SK-N-SH treated with all-trans-retinoic acid at 6 μM for 48 hours (cell line): ENCODE measurements around the gene ARHGEF7.

Source experiments
- ATAC-seq: fragments of 200-7000 bp; cut with Tn5 transposase; 3 replicates; pipeline ENCODE4 v1.9.1; 2020; ENCODE audit warnings: mild to moderate bottlenecking, moderate library complexity
- ARNTL ChIP-seq: fragments of 450-650 bp; formaldehyde crosslinking; IDR thresholded peaks from 2 replicates; pipeline ENCODE4 v1.5.0; 2020; ENCODE audit warnings: low read depth, mild to moderate bottlenecking, moderate library complexity, borderline replicate concordance
- BACH2 ChIP-seq: fragments of 250-450 bp; sonication (Bioruptor Pico); IDR thresholded peaks from 2 replicates; pipeline ENCODE4 v1.9.0; 2021; ENCODE audit warnings: mild to moderate bottlenecking, borderline replicate concordance
- CSDC2 ChIP-seq: fragments of 250-450 bp; sonication (Bioruptor Pico); IDR thresholded peaks from 2 replicates; pipeline ENCODE4 v1.5.0; 2020; ENCODE audit warnings: mild to moderate bottlenecking, moderate library complexity
- GLIS3 ChIP-seq: fragments of 250-450 bp; sonication (Bioruptor Pico); IDR thresholded peaks from 2 replicates; pipeline ENCODE4 v1.5.0; 2020; ENCODE audit warnings: mild to moderate bottlenecking, moderate library complexity
- ISL1 ChIP-seq: fragments of 250-450 bp; sonication (Bioruptor Pico); IDR thresholded peaks from 2 replicates; pipeline ENCODE4 v2.1.2; 2022; ENCODE audit warnings: mild to moderate bottlenecking, moderate library complexity
- OSR1 ChIP-seq: fragments of 250-450 bp; sonication (Bioruptor Pico); IDR thresholded peaks from 2 replicates; pipeline ENCODE4 v1.8.0; 2022; ENCODE audit warnings: moderate library complexity, mild to moderate bottlenecking, inconsistent platforms
- POU6F1 ChIP-seq: fragments of 250-450 bp; sonication (Bioruptor Pico); IDR thresholded peaks from 2 replicates; pipeline ENCODE4 v1.8.0; 2021; ENCODE audit warnings: low read depth, mild to moderate bottlenecking, moderate library complexity, borderline replicate concordance
- PPARA ChIP-seq: fragments of 250-450 bp; sonication (Bioruptor Pico); IDR thresholded peaks from 2 replicates; pipeline ENCODE4 v1.5.0; 2020; ENCODE audit warnings: mild to moderate bottlenecking, borderline replicate concordance
- RARB ChIP-seq: fragments of 250-450 bp; sonication (Bioruptor Pico); IDR thresholded peaks from 2 replicates; pipeline ENCODE4 v1.8.0; 2021; ENCODE audit warnings: mild to moderate bottlenecking, moderate library complexity
- SNAI2 ChIP-seq: fragments of 250-450 bp; sonication (Bioruptor Pico); IDR thresholded peaks from 2 replicates; pipeline ENCODE4 v1.5.0; 2020; ENCODE audit warnings: mild to moderate bottlenecking, moderate library complexity
- TCF4 ChIP-seq: fragments of 250-450 bp; sonication (Bioruptor Pico); IDR thresholded peaks from 2 replicates; pipeline ENCODE4 v1.8.0; 2021; ENCODE audit warnings: mild to moderate bottlenecking, moderate library complexity, borderline replicate concordance
- TOX ChIP-seq: fragments of 250-450 bp; sonication (Bioruptor Pico); IDR thresholded peaks from 2 replicates; pipeline ENCODE4 v1.8.0; 2021; ENCODE audit warnings: mild to moderate bottlenecking, moderate library complexity, borderline replicate concordance
- ZFP3 ChIP-seq: fragments of 250-450 bp; sonication (Bioruptor Pico); IDR thresholded peaks from 2 replicates; pipeline ENCODE4 v1.5.0; 2020; ENCODE audit warnings: mild to moderate bottlenecking, moderate library complexity
- ZFP30 ChIP-seq: fragments of 450-650 bp; formaldehyde crosslinking; IDR thresholded peaks from 2 replicates; pipeline ENCODE4 v1.5.0; 2022; ENCODE audit warnings: mild to moderate bottlenecking, moderate library complexity
- ZNF565 ChIP-seq: fragments of 450-650 bp; formaldehyde crosslinking; conservative IDR thresholded peaks from 2 replicates; pipeline ENCODE4 v1.5.0; 2020; ENCODE audit warnings: low read depth, mild to moderate bottlenecking, moderate library complexity
- ZNF70 ChIP-seq: fragments of 450-650 bp; formaldehyde crosslinking; IDR thresholded peaks from 2 replicates; pipeline ENCODE4 v1.5.0; 2020; ENCODE audit warnings: mild to moderate bottlenecking, moderate library complexity
- TF ChIP-seq, protein P1 (sequence below): fragments of 250-450 bp; sonication (Bioruptor Pico); IDR thresholded peaks from 2 replicates; pipeline ENCODE4 v1.5.1; 2021; ENCODE audit warnings: mild to moderate bottlenecking, moderate library complexity
- TF ChIP-seq, protein P2 (sequence below): fragments of 250-450 bp; sonication (Bioruptor Pico); IDR thresholded peaks from 2 replicates; pipeline ENCODE4 v1.8.0; 2020; ENCODE audit warnings: mild to moderate bottlenecking, moderate library complexity, borderline replicate concordance
- TF ChIP-seq, protein P3 (sequence below): fragments of 250-450 bp; sonication (Bioruptor Pico); IDR thresholded peaks from 2 replicates; pipeline ENCODE4 v1.5.0; 2020; ENCODE audit warnings: mild to moderate bottlenecking, moderate library complexity

The ARHGEF7 gene

DNA sequence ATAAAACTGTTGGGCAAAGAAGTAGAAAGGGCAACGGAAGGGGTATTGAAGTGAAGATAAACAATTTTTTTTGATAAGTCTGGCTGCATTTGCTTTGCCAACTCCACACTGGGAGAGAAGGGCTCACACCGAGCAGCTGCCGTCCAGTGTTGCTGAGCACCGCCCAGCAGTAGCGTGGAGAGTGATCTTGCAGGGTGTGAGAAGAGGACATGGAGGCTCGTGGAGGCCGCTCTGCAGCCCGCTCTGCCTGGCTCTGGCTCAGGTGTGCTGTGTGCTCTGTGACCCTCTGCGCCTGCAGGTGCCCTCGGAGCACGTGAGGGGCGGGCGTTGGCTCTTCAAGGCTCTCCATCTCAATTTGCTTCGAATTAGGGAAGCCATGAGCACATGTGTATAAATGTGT is 169.5 kb downstream of the ARHGEF7 start:
- ATAC-seq = no peak
- TF ChIP-seq BACH2 = no peak
- TF ChIP-seq, protein P1, sequence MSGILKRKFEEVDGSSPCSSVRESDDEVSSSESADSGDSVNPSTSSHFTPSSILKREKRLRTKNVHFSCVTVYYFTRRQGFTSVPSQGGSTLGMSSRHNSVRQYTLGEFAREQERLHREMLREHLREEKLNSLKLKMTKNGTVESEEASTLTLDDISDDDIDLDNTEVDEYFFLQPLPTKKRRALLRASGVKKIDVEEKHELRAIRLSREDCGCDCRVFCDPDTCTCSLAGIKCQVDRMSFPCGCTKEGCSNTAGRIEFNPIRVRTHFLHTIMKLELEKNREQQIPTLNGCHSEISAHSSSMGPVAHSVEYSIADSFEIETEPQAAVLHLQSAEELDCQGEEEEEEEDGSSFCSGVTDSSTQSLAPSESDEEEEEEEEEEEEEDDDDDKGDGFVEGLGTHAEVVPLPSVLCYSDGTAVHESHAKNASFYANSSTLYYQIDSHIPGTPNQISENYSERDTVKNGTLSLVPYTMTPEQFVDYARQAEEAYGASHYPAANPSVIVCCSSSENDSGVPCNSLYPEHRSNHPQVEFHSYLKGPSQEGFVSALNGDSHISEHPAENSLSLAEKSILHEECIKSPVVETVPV (CRISPR knock-in tag) = no peak
- TF ChIP-seq, protein P2, sequence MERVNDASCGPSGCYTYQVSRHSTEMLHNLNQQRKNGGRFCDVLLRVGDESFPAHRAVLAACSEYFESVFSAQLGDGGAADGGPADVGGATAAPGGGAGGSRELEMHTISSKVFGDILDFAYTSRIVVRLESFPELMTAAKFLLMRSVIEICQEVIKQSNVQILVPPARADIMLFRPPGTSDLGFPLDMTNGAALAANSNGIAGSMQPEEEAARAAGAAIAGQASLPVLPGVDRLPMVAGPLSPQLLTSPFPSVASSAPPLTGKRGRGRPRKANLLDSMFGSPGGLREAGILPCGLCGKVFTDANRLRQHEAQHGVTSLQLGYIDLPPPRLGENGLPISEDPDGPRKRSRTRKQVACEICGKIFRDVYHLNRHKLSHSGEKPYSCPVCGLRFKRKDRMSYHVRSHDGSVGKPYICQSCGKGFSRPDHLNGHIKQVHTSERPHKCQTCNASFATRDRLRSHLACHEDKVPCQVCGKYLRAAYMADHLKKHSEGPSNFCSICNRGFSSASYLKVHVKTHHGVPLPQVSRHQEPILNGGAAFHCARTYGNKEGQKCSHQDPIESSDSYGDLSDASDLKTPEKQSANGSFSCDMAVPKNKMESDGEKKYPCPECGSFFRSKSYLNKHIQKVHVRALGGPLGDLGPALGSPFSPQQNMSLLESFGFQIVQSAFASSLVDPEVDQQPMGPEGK (CRISPR knock-in tag) = no peak
- TF ChIP-seq TOX = no peak
- TF ChIP-seq OSR1 = no peak
- TF ChIP-seq, all 23 proteins: peak for 0

GRCh38 chr13:111286162-111286561 is 171.1 kb downstream of the ARHGEF7 start:
- peak; percentile 38; the same call in 1 of the 3 replicates for ATAC-seq
- TF ChIP-seq GLIS3 = no peak
- TF ChIP-seq, protein P1 (CRISPR knock-in tag) = no peak

DNA sequence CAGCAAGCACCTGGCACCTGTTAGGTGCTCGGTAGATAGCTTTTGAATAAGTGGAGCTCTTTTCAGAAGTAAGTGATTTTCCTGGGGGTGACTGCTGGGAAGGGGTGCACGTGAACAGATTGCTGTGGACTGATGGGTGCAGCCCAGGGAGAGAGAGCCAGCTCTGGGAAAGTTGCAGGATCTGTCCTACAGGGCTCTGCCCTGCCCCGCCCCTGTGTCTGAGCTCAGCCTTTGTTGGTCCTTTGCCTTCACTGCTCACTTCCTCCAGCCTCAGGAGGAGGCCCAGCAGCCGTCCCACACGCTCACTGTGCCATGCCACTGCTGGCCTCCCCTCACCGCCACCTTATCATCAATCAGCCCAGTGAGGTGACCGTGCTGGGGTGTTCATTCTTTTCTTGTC is 171.6 kb downstream of the ARHGEF7 start:
- TF ChIP-seq, protein P3, sequence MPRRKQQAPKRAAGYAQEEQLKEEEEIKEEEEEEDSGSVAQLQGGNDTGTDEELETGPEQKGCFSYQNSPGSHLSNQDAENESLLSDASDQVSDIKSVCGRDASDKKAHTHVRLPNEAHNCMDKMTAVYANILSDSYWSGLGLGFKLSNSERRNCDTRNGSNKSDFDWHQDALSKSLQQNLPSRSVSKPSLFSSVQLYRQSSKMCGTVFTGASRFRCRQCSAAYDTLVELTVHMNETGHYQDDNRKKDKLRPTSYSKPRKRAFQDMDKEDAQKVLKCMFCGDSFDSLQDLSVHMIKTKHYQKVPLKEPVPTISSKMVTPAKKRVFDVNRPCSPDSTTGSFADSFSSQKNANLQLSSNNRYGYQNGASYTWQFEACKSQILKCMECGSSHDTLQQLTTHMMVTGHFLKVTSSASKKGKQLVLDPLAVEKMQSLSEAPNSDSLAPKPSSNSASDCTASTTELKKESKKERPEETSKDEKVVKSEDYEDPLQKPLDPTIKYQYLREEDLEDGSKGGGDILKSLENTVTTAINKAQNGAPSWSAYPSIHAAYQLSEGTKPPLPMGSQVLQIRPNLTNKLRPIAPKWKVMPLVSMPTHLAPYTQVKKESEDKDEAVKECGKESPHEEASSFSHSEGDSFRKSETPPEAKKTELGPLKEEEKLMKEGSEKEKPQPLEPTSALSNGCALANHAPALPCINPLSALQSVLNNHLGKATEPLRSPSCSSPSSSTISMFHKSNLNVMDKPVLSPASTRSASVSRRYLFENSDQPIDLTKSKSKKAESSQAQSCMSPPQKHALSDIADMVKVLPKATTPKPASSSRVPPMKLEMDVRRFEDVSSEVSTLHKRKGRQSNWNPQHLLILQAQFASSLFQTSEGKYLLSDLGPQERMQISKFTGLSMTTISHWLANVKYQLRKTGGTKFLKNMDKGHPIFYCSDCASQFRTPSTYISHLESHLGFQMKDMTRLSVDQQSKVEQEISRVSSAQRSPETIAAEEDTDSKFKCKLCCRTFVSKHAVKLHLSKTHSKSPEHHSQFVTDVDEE (CRISPR knock-in tag) = no peak
- no peak for TF ChIP-seq RARB (CRISPR knock-in tag)
- no peak for TF ChIP-seq PPARA (CRISPR knock-in tag)
- no peak for TF ChIP-seq ARNTL
- TF ChIP-seq POU6F1 = no peak
- TF ChIP-seq GLIS3 = no peak
- no peak for TF ChIP-seq ZNF565 (CRISPR knock-in tag)
- TF ChIP-seq CSDC2 (CRISPR knock-in tag) = no peak
- TF ChIP-seq, protein P2 (CRISPR knock-in tag) = no peak
- TF ChIP-seq BACH2 = no peak
- TF ChIP-seq OSR1 = no peak
- TF ChIP-seq, protein P1 (CRISPR knock-in tag) = no peak
- no peak for TF ChIP-seq ZFP3 (CRISPR knock-in tag)
- no peak for TF ChIP-seq SNAI2 (CRISPR knock-in tag)
- TF ChIP-seq ZFP30 (CRISPR knock-in tag) = no peak
- TF ChIP-seq TCF4 (CRISPR knock-in tag) = no peak
- no peak for TF ChIP-seq ISL1 (CRISPR knock-in tag)
- TF ChIP-seq ZNF70 (CRISPR knock-in tag) = no peak
- no peak for ATAC-seq
